SU-DHL-6 (cell line): ENCODE data around the gene FIGNL2.

Experiments
- H2AFZ ChIP-seq: fragments of 200-600 bp; sonication (generic); 2 replicates; pipeline ENCODE4 v1.6.1; 2014; ENCODE audit warnings: low read depth, mild to moderate bottlenecking, moderate library complexity, mixed read lengths, antibody characterized with exemption, low read length; ENCODE audit not compliant: severe bottlenecking
- H3F3A ChIP-seq: fragments of 200-600 bp; shearing (Covaris generic); 2 replicates; pipeline ENCODE4 v1.6.0; 2016; ENCODE audit warnings: antibody characterized with exemption, mild to moderate bottlenecking; ENCODE audit not compliant: insufficient read depth
- H3K27ac ChIP-seq: fragments of 200-600 bp; sonication (generic); 2 replicates; pipeline ENCODE4 v1.5.1; 2016; ENCODE audit warnings: low read depth, mild to moderate bottlenecking, low read length, moderate library complexity, mixed read lengths
- H3K27me3 ChIP-seq: fragments of 200-600 bp; sonication (generic), shearing (Covaris generic); 2 replicates; pipeline ENCODE4 v1.6.0; 2014; ENCODE audit warnings: mild to moderate bottlenecking, low read length
- H3K36me3 ChIP-seq: fragments of 200-600 bp; sonication (generic); 2 replicates; pipeline ENCODE4 v1.6.1; 2014; ENCODE audit warnings: mild to moderate bottlenecking, low read length, mixed read lengths
- H3K4me2 ChIP-seq: fragments of 300-600, 200-600 bp; shearing (Covaris generic), sonication (generic); 2 replicates; pipeline ENCODE4 v1.6.0; 2014; ENCODE audit warnings: low read length, low read depth, mild to moderate bottlenecking; ENCODE audit not compliant: poor library complexity, severe bottlenecking
- H3K4me3 ChIP-seq: fragments of 200-600 bp; sonication (generic); 2 replicates; pipeline ENCODE4 v1.5.1; 2014; ENCODE audit warnings: antibody characterized with exemption, low read length, mild to moderate bottlenecking, mixed read lengths; ENCODE audit not compliant: insufficient read depth, poor library complexity, severe bottlenecking
- H3K79me2 ChIP-seq: fragments of 200-600 bp; sonication (generic); 2 replicates; pipeline ENCODE4 v1.6.1; 2014; ENCODE audit warnings: mild to moderate bottlenecking, low read length, moderate library complexity; ENCODE audit not compliant: insufficient read depth
- H3K9ac ChIP-seq: fragments of 200-600 bp; sonication (generic); 2 replicates; pipeline ENCODE4 v1.7.0; 2014; ENCODE audit warnings: mild to moderate bottlenecking, low read length
- H3K9me2 ChIP-seq: fragments of 200-600 bp; sonication (generic); replicated peaks from 2 replicates; pipeline ENCODE4 v1.6.1; 2014; ENCODE audit warnings: low read length; ENCODE audit not compliant: insufficient read depth
- H3K9me3 ChIP-seq: fragments of 200-600 bp; sonication (generic); 2 replicates; pipeline ENCODE4 v1.6.1; 2014; ENCODE audit warnings: low read length, mixed read lengths; ENCODE audit not compliant: insufficient read depth
- H4K20me1 ChIP-seq: fragments of 200-600 bp; sonication (generic); 2 replicates; pipeline ENCODE4 v1.6.1; 2014; ENCODE audit warnings: low read depth, mild to moderate bottlenecking, antibody characterized with exemption, low read length, moderate library complexity, mixed read lengths
- EZH2phosphoT487 ChIP-seq: fragments of 200-600 bp; sonication (generic), shearing (Covaris generic); conservative IDR thresholded peaks from 2 replicates; pipeline ENCODE4 v1.6.1; 2018; ENCODE audit warnings: mild to moderate bottlenecking, antibody characterized with exemption, low read length, moderate library complexity, mixed read lengths
- TF ChIP-seq, protein P1 (sequence below): fragments of 200-600 bp; sonication (generic); IDR thresholded peaks from one replicate; pipeline ENCODE4 v1.5.1; 2017; ENCODE audit warnings: antibody characterized with exemption, mild to moderate bottlenecking, low read length, moderate library complexity; ENCODE audit not compliant: insufficient read depth, poor library complexity, severe bottlenecking

FIGNL2 gene

DNA sequence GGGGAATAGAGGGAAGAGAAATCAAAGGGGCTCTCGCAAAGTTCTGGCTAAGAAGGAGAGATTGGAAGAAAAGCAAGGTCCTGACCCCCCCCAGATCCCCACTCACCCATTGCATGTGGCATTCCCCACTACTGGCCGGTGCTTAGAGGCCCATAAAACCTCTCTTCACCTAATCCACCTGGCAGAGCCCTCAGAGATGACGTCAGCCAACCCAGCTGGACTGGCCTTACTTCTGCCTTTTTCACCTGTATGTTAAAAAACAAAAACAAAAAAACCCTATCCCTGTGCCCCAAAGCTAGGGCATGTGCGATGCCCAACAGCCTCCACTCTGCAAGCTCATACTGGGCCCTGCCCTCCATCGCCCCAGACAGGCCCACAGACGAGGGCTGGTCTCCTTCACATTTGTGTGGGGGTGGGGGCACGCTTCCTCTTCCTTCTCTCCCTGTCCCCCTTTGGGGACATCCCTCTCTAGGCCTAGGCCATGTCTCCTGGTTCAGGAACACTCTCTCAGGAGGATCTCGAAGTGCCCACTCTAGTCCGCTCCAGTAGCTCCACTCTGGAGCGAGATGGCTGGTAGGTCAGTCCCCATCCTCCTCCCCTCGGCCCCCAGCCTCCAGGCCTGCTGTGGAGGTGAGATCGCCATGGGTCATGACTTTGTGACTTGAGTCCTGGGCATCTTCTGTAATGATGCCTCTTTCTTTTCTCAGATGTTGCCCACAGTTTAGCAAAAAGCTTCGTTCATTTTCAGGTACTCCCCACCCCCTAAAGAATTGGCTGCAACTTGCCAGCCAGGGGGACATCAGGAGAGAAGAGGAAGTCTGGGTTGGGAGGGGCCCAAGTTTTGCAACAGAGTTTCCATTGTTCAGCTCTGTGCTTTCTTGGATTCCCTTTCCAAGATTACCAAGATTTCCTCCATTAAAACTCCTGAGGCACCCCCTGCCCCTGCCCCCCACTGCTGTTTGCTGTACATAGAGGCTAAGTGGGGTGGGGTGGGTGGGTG is 37.0 kb downstream of the FIGNL2 start:
- H3K79me2 ChIP-seq = no peaks in the 10 kb centered on the region
- no peak overlapping the region for H3K4me2 ChIP-seq
- H4K20me1 ChIP-seq = no peaks in the 10 kb centered on the region
- TF ChIP-seq, protein P1, sequence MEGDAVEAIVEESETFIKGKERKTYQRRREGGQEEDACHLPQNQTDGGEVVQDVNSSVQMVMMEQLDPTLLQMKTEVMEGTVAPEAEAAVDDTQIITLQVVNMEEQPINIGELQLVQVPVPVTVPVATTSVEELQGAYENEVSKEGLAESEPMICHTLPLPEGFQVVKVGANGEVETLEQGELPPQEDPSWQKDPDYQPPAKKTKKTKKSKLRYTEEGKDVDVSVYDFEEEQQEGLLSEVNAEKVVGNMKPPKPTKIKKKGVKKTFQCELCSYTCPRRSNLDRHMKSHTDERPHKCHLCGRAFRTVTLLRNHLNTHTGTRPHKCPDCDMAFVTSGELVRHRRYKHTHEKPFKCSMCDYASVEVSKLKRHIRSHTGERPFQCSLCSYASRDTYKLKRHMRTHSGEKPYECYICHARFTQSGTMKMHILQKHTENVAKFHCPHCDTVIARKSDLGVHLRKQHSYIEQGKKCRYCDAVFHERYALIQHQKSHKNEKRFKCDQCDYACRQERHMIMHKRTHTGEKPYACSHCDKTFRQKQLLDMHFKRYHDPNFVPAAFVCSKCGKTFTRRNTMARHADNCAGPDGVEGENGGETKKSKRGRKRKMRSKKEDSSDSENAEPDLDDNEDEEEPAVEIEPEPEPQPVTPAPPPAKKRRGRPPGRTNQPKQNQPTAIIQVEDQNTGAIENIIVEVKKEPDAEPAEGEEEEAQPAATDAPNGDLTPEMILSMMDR = no peak
- no peak for TF ChIP-seq EZH2phosphoT487
- no peak overlapping the region for H3K4me3 ChIP-seq
- no peak overlapping the region for H3K27ac ChIP-seq
- H3K9me2 ChIP-seq = no peaks in the 10 kb centered on the region
- no peaks in the 10 kb centered on the region for H3F3A ChIP-seq
- no peaks in the 10 kb centered on the region for H3K27me3 ChIP-seq
- H2AFZ ChIP-seq = no peak overlapping the region
- no peaks in the 10 kb centered on the region for H3K36me3 ChIP-seq
- no peak overlapping the region for H3K9ac ChIP-seq
- H3K9me3 ChIP-seq = no peaks in the 10 kb centered on the region

DNA sequence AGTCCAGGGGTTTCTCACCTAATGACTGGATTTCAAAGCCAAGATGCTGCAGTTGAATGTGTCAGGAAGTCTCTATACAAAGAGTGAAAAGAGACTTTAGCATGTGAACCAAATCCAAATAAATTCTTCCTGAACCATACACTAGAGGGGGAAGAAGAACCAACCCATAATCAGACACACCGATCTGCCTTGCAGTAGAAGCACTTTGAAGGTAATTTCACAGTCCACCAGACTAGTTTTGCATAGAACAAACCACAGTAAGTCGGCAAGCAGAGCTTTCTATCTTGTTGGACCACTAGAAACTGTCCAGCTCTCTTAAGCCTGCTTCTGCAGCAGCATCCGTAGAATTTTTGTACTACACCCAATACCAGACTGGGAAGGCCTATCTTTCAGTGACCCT is 39.3 kb downstream of the FIGNL2 start:
- Histone ChIP-seq H3K9me2 (no peaks in the 10 kb centered on the region), H3K27me3 (no peaks in the 10 kb centered on the region), H4K20me1 (no peaks in the 10 kb centered on the region), H3K9ac (no peak overlapping the region), H2AFZ (no peak overlapping the region), H3K4me3 (no peak overlapping the region), H3K36me3 (no peaks in the 10 kb centered on the region), H3K4me2 (no peak overlapping the region), H3F3A (no peaks in the 10 kb centered on the region), H3K9me3 (no peaks in the 10 kb centered on the region), H3K79me2 (no peaks in the 10 kb centered on the region), H3K27ac (no peak overlapping the region)
- TF ChIP-seq EZH2phosphoT487 = no peak
- TF ChIP-seq, protein P1 = no peak

DNA sequence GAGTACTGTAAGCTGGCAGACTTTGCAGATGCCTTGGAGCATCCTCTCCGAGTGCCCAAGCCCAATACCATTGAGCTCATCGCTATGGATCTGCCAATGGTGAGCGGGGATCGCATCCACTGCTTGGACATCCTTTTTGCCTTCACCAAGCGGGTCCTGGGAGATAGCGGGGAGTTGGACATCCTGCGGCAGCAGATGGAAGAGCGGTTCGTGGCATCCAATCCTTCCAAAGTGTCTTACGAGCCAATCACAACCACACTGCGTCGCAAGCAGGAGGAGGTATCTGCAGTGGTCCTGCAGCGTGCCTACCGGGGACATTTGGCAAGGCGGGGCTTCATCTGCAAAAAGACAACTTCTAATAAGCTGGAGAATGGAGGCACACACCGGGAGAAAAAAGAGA is 41.6 kb downstream of the FIGNL2 start:
- no peaks in the 10 kb centered on the region for H3K27me3 ChIP-seq
- H3K36me3 ChIP-seq = no peaks in the 10 kb centered on the region
- H3K4me3 ChIP-seq = no peak overlapping the region
- TF ChIP-seq EZH2phosphoT487 = no peak
- TF ChIP-seq, protein P1 = no peak
- H3F3A ChIP-seq = no peaks in the 10 kb centered on the region
- H4K20me1 ChIP-seq = no peaks in the 10 kb centered on the region
- no peaks in the 10 kb centered on the region for H3K9me3 ChIP-seq
- H3K9ac ChIP-seq = no peak overlapping the region
- H3K9me2 ChIP-seq = no peaks in the 10 kb centered on the region
- H3K4me2 ChIP-seq = no peak overlapping the region
- H3K27ac ChIP-seq = no peak overlapping the region
- no peak overlapping the region for H2AFZ ChIP-seq
- no peaks in the 10 kb centered on the region for H3K79me2 ChIP-seq
